Measurements from ENCODE around the gene C14orf180. TPM values are rescaled to one million over a fixed set of nuclear protein-coding genes. Genes with fewer than 3 reads are reported as not detected.
A peak's percentile ranks its signal among the peaks of the same experiment; 100 is the strongest.

The C14orf180 gene
- total and polyA plus RNA-seq, 9 donors = 0.12 to 0.40 (median 0.13) TPM; not detected in 2

DNA sequence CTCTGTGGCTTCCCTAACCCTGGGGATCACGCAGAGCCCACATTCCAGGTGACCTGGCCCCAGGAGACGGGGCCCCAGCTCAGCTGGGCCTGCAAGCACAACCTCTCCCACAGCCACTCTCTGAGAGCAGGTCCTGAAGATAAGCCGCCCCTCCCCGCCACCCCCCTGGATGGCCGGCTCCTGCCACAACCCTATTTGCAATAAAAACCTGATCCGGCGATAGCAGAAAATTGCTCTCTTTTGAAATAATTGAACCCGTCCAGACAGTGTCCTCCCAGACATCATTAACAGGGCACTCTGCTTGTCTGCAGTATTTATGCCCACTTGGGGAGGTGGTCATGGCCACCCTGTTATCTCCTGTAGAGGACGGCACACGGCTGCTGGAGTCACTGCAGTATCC, 5.0 kb downstream of the C14orf180 start:
- Histone ChIP-seq H3K27me3 (no peaks in the 10 kb centered on the region), H3K36me3 (no peaks in the 10 kb centered on the region), H3K9me3 (no peaks in the 10 kb centered on the region), H3K27ac (no peak overlapping the region), H3K4me3 (no peak overlapping the region), H3K4me1 (ENCODE audit: insufficient read depth) (peaks cover 1% of the 10 kb centered on the region)
- DNase-seq = no peak
- TF ChIP-seq EP300 (IDR thresholded peaks at IDR 0.05) (no peak), POLR2A (IDR thresholded peaks at IDR 0.05) (no peak)
- TF ChIP-seq, protein P1, sequence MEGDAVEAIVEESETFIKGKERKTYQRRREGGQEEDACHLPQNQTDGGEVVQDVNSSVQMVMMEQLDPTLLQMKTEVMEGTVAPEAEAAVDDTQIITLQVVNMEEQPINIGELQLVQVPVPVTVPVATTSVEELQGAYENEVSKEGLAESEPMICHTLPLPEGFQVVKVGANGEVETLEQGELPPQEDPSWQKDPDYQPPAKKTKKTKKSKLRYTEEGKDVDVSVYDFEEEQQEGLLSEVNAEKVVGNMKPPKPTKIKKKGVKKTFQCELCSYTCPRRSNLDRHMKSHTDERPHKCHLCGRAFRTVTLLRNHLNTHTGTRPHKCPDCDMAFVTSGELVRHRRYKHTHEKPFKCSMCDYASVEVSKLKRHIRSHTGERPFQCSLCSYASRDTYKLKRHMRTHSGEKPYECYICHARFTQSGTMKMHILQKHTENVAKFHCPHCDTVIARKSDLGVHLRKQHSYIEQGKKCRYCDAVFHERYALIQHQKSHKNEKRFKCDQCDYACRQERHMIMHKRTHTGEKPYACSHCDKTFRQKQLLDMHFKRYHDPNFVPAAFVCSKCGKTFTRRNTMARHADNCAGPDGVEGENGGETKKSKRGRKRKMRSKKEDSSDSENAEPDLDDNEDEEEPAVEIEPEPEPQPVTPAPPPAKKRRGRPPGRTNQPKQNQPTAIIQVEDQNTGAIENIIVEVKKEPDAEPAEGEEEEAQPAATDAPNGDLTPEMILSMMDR (IDR thresholded peaks at IDR 0.05) = no peak
- intact Hi-C loops (cut with DNase I) = no loop called here
- WGBS, 3 donors = 78 to 81% (median 79%) methylated on average over 10 of the region's 10 CpGs

- no peak for TF ChIP-seq EP300 (IDR thresholded peaks at IDR 0.05)
- no peaks in the 10 kb centered on the region for H3K9me3 ChIP-seq
- intact Hi-C loops (cut with DNase I) = no loop called here
- no peak overlapping the region for H3K4me3 ChIP-seq
- no peak overlapping the region for H3K27ac ChIP-seq
- H3K36me3 ChIP-seq = no peaks in the 10 kb centered on the region
- no peaks in the 10 kb centered on the region for H3K27me3 ChIP-seq
- peak in 2 of 5 donors; percentile 22 to 76 for DNase-seq
- WGBS, 3 donors = 32 to 41% (median 36%) methylated on average over 24 of the region's 24 CpGs
- peaks cover 7% of the 10 kb centered on the region for H3K4me1 ChIP-seq (ENCODE audit: insufficient read depth)
These were observed 6.6 kb downstream of the C14orf180 start for GRCh38 chr14:104585966-104586697.

- Histone ChIP-seq H3K4me1 (ENCODE audit: insufficient read depth) (peaks cover 8% of the 10 kb centered on the region), H3K4me3 (no peak overlapping the region), H3K9me3 (no peaks in the 10 kb centered on the region), H3K27me3 (no peaks in the 10 kb centered on the region), H3K36me3 (no peaks in the 10 kb centered on the region), H3K27ac (no peak overlapping the region)
- TF ChIP-seq POLR2A (IDR thresholded peaks at IDR 0.05) (no peak), EP300 (IDR thresholded peaks at IDR 0.05) (no peak)
- TF ChIP-seq, protein P1 (IDR thresholded peaks at IDR 0.05) = no peak
- intact Hi-C loops (cut with DNase I) = no loop called here
- 78 to 82% (median 79%) methylated on average over 19 of the region's 19 CpGs for WGBS, 3 donors
- DNase-seq = no peak
These were observed 7.5 kb downstream of the C14orf180 start for GRCh38 chr14:104586832-104587620.

DNA sequence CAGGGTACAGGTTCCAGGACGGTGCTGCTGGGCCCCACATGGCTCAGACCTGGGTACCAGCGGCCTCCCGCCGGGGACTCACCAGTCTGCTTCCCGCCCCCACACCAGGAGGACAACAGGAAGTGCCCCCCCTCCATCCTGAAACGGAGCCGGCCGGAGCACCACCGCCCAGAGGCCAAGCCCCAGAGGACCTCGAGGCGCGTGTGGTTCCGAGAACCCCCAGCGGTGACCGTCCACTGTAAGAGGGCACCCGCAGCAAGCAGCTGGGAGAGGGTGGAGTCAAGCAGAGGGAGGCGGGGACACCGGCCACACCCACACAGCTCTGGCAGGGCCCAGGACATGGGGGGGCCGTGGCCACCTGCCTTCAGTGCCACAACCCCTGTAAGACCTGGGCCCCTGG, 8.1 kb downstream of the C14orf180 start:
- no peak overlapping the region for H3K4me3 ChIP-seq
- TF ChIP-seq POLR2A (IDR thresholded peaks at IDR 0.05) = no peak
- TF ChIP-seq, protein P1 (IDR thresholded peaks at IDR 0.05) = no peak
- WGBS, 3 donors = 48 to 65% (median 54%) methylated on average over 14 to 19 of the region's 19 CpGs
- H3K27ac ChIP-seq = no peak overlapping the region
- DNase-seq = no peak
- H3K36me3 ChIP-seq = no peaks in the 10 kb centered on the region
- intact Hi-C loops (cut with DNase I) = no loop called here
- peaks cover 8% of the 10 kb centered on the region for H3K4me1 ChIP-seq (ENCODE audit: insufficient read depth)
- H3K9me3 ChIP-seq = no peaks in the 10 kb centered on the region
- no peaks in the 10 kb centered on the region for H3K27me3 ChIP-seq

Data from ovary (tissue), 9 donors.